Fibroblast of lung (primary cell): ENCODE results near the gene MTX2. TPM values are rescaled to one million over a fixed set of nuclear protein-coding genes. Genes with fewer than 3 reads are reported as not detected.

Experiments
- DNase-seq, 2 donors: peaks; one replicate each; pipeline versions ENCODE4 v3.0.0 to v3.0.0-alpha.2; 2010; ENCODE audit warnings: low read depth in 2 of 2
- H2AFZ ChIP-seq: 2 replicates; pipeline ENCODE4 v1.5.1; 2012; ENCODE audit warnings: low read length, control low read depth, inconsistent platforms
- H3K27ac ChIP-seq: 2 replicates; pipeline ENCODE4 v1.5.1; 2011; ENCODE audit warnings: low read length, control low read depth; ENCODE audit not compliant: insufficient read depth
- H3K27me3 ChIP-seq: 2 replicates; pipeline ENCODE4 v1.5.1; 2011; ENCODE audit warnings: mild to moderate bottlenecking, low read length; ENCODE audit not compliant: control insufficient read depth, insufficient read depth
- H3K36me3 ChIP-seq: 2 replicates; pipeline ENCODE4 v1.5.1; 2011; ENCODE audit warnings: low read length; ENCODE audit not compliant: control insufficient read depth, insufficient read depth
- H3K4me1 ChIP-seq: 2 replicates; pipeline ENCODE4 v1.5.1; 2011; ENCODE audit warnings: low read length; ENCODE audit not compliant: control insufficient read depth, insufficient read depth; ENCODE audit errors: extremely low read depth
- H3K4me2 ChIP-seq: 2 replicates; pipeline ENCODE4 v1.5.1; 2011; ENCODE audit warnings: low read length, control low read depth; ENCODE audit not compliant: insufficient read depth; ENCODE audit errors: extremely low read depth
- H3K4me3 ChIP-seq, 4 experiments: fragments of 200-600 bp in 1 of 4; sonication (generic) in 1 of 4; replicated peaks in 1 of 4; 2 replicates each; pipeline ENCODE4 v1.5.1; 2011 to 2016; ENCODE audit warnings: low read length in 4 of 4, low read depth in 3 of 4, mild to moderate bottlenecking in 3 of 4, control low read depth in 2 of 4, inconsistent platforms in 1 of 4, mixed read lengths in 1 of 4; ENCODE audit not compliant: insufficient read depth in 1 of 4; ENCODE audit errors: control extremely low read depth in 1 of 4
- H3K79me2 ChIP-seq: 2 replicates; pipeline ENCODE4 v1.5.1; 2012; ENCODE audit warnings: mild to moderate bottlenecking, low read length, inconsistent platforms; ENCODE audit not compliant: control insufficient read depth, insufficient read depth
- H3K9ac ChIP-seq: 2 replicates; pipeline ENCODE4 v1.5.1; 2011; ENCODE audit warnings: mild to moderate bottlenecking, low read length, control low read depth; ENCODE audit not compliant: insufficient read depth
- H3K9me3 ChIP-seq: 2 replicates; pipeline ENCODE4 v1.5.1; 2012; ENCODE audit warnings: low read depth, low read length; ENCODE audit not compliant: control insufficient read depth, insufficient read depth
- H4K20me1 ChIP-seq: 2 replicates; pipeline ENCODE4 v1.5.1; 2011; ENCODE audit warnings: low read length; ENCODE audit not compliant: control insufficient read depth, insufficient read depth; ENCODE audit errors: extremely low read depth
- EZH2 ChIP-seq: IDR thresholded peaks from 2 replicates; pipeline ENCODE4 v1.5.1; 2012; ENCODE audit warnings: low read length, control low read depth, mild to moderate bottlenecking; ENCODE audit errors: missing control alignments
- polyA plus RNA-seq, 2 donors: library from polyadenylated mRNA; depleted of rRNA in 1 of 2; stranded (reverse) in 1 of 2; unstranded in 1 of 2; fragments of >200 nt; gene quantifications; 2 replicates each; pipeline ENCODE4 v1.2.1, GENCODE V29; 2011 to 2012; ENCODE audit warnings: missing spikeins in 1 of 2
- total RNA-seq: library from RNA; depleted of rRNA; stranded (reverse); fragments of >200 nt; gene quantifications from 2 replicates; pipeline ENCODE4 v1.2.1, GENCODE V29; 2014
- TF ChIP-seq, protein P1 (sequence below), 2 donors: IDR thresholded peaks in 1 of 2; conservative IDR thresholded peaks in 1 of 2; 1 replicate in 1 of 2; 2 replicates in 1 of 2; pipeline ENCODE4 v1.5.1; 2011 to 2012; ENCODE audit warnings: low read length in 2 of 2, control low read depth in 1 of 2, inconsistent platforms in 1 of 2, low read depth in 1 of 2, mild to moderate bottlenecking in 1 of 2

Gene MTX2
- total and polyA plus RNA-seq, 2 donors (not counting 1 experiment from before 2014, with no cell fraction given): 29.6 to 46.9 TPM

- Histone ChIP-seq H3K4me2 (no peak overlapping the region), H3K4me3 (no peak overlapping the region), H3K9ac (no peak overlapping the region), H3K9me3 (no peaks in the 10 kb centered on the region), H3K36me3 (no peaks in the 10 kb centered on the region), H3K27ac (no peak overlapping the region), H4K20me1 (no peaks in the 10 kb centered on the region), H3K79me2 (no peaks in the 10 kb centered on the region), H3K27me3 (no peaks in the 10 kb centered on the region), H3K4me1 (no peaks in the 10 kb centered on the region), H2AFZ (no peak overlapping the region)
- no peak for DNase-seq
- TF ChIP-seq, protein P1, sequence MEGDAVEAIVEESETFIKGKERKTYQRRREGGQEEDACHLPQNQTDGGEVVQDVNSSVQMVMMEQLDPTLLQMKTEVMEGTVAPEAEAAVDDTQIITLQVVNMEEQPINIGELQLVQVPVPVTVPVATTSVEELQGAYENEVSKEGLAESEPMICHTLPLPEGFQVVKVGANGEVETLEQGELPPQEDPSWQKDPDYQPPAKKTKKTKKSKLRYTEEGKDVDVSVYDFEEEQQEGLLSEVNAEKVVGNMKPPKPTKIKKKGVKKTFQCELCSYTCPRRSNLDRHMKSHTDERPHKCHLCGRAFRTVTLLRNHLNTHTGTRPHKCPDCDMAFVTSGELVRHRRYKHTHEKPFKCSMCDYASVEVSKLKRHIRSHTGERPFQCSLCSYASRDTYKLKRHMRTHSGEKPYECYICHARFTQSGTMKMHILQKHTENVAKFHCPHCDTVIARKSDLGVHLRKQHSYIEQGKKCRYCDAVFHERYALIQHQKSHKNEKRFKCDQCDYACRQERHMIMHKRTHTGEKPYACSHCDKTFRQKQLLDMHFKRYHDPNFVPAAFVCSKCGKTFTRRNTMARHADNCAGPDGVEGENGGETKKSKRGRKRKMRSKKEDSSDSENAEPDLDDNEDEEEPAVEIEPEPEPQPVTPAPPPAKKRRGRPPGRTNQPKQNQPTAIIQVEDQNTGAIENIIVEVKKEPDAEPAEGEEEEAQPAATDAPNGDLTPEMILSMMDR (conservative IDR thresholded peaks at IDR 0.05 in 1 of 2, IDR thresholded peaks at IDR 0.05 in 1 of 2; ENCODE audit: low read depth in 1 of 2, low read length in 2 of 2): no peak
- no peak for TF ChIP-seq EZH2
These were observed 55.6 kb downstream of the MTX2 start for GRCh38 chr2:176324862-176325261.

DNA sequence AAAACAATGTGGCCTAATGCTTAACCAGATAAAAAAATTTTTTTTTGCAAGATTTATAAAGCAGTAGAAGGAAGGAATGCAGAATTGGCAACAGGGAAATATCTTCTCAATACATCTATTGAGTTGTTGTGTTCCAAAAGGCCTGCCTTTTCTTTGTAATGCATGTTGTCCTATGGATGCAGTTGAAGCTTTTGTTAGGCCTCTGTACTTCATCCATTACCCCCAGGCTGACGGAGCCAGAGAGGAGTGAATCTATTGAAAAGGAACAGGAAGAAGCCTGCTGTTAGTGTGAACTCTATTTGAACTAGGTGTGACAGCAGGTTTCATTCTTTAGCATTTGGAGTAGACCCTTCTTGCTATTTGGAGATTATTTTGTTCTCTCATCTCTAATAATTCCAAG is 56.5 kb downstream of the MTX2 start:
- TF ChIP-seq, protein P1 (conservative IDR thresholded peaks at IDR 0.05 in 1 of 2, IDR thresholded peaks at IDR 0.05 in 1 of 2; ENCODE audit: low read depth in 1 of 2, low read length in 2 of 2): no peak
- no peak for TF ChIP-seq EZH2
- H3K27ac ChIP-seq: no peak overlapping the region

DNA sequence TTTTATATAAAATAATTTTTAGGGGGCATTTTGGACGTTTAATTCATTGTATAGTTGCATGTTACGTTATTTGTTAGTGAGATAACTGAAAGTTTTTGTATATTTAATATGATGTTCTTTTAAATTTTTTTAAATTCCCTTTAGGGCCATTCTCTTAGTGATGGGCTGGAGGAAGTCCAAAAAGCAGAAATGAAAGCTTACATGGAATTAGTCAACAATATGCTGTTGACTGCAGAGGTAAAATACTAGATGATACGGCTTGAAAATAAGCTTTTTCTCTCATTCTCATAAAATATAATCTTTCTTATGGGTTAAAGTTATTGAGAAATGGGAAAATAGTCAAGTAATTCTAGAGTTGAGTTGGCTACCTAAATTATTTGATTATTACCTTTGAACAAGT is 58.9 kb downstream of the MTX2 start:
- no peak for DNase-seq
- Histone ChIP-seq H2AFZ (no peak overlapping the region), H3K4me3 (no peak overlapping the region), H3K4me2 (no peak overlapping the region), H3K9me3 (no peaks in the 10 kb centered on the region), H3K9ac (no peak overlapping the region), H3K27me3 (no peaks in the 10 kb centered on the region), H3K27ac (no peak overlapping the region), H3K4me1 (no peaks in the 10 kb centered on the region), H4K20me1 (no peaks in the 10 kb centered on the region), H3K36me3 (no peaks in the 10 kb centered on the region), H3K79me2 (no peaks in the 10 kb centered on the region)
- no peak for TF ChIP-seq EZH2
- TF ChIP-seq, protein P1 (conservative IDR thresholded peaks at IDR 0.05 in 1 of 2, IDR thresholded peaks at IDR 0.05 in 1 of 2; ENCODE audit: low read depth in 1 of 2, low read length in 2 of 2): no peak

More for the DNA sequence above, 56.5 kb downstream of the MTX2 start:
- Histone ChIP-seq H3K9me3 (no peaks in the 10 kb centered on the region), H3K4me1 (no peaks in the 10 kb centered on the region), H3K27me3 (no peaks in the 10 kb centered on the region), H3K4me3 (no peak overlapping the region), H3K4me2 (no peak overlapping the region), H3K79me2 (no peaks in the 10 kb centered on the region), H3K9ac (no peak overlapping the region), H3K36me3 (no peaks in the 10 kb centered on the region), H4K20me1 (no peaks in the 10 kb centered on the region), H2AFZ (no peak overlapping the region)
- DNase-seq: no peak
